ENCODE measurements around the gene IMPA2.

GRCh38 chr18:11982981-11983380 is 1.7 kb downstream of the IMPA2 start:
- TF ChIP-seq TAF1 (CRISPR knock-in tag; IDR thresholded peaks at IDR 0.05) = no peak
- no peak for TF ChIP-seq RXRB (CRISPR knock-in tag; IDR thresholded peaks at IDR 0.05; ENCODE audit: borderline replicate concordance)
- TF ChIP-seq YY1 (IDR thresholded peaks at IDR 0.05; ENCODE audit: insufficient read depth, insufficient replicate concordance, low read depth, low read length) = no peak
- no peak for TF ChIP-seq HINFP (CRISPR knock-in tag; IDR thresholded peaks at IDR 0.05; ENCODE audit: low read depth)
- no peak for TF ChIP-seq HCFC1 (IDR thresholded peaks at IDR 0.05; ENCODE audit: low read depth, low read length)

Data from HepG2 (cell line).